HG03342 (cell line): ENCODE measurements around the gene FAM13A.

Experiments used
- ATAC-seq: cut with Tn5 transposase; IDR thresholded peaks from one replicate; pipeline ENCODE4 v1.9.1; 2021; ENCODE audit warnings: mild to moderate bottlenecking, moderate library complexity; ENCODE audit not compliant: unreplicated experiment

Gene FAM13A

GRCh38 chr4:88729146-88729760, 327.7 kb downstream of the FAM13A start:
- no peak for ATAC-seq

- ATAC-seq: no peak
These were observed 328.8 kb downstream of the FAM13A start for GRCh38 chr4:88728146-88728545.

GRCh38 chr4:88725986-88726385, 331.0 kb downstream of the FAM13A start:
- ATAC-seq: no peak

GRCh38 chr4:88725143-88725542, 331.8 kb downstream of the FAM13A start:
- ATAC-seq: no peak

GRCh38 chr4:88724406-88724805, 332.6 kb downstream of the FAM13A start:
- ATAC-seq: no peak

GRCh38 chr4:88722828-88723227, 334.2 kb downstream of the FAM13A start:
- ATAC-seq: no peak

GRCh38 chr4:88722276-88722780, 334.7 kb downstream of the FAM13A start:
- ATAC-seq: no peak

GRCh38 chr4:88720451-88721428, 336.2 kb downstream of the FAM13A start:
- no peak for ATAC-seq

GRCh38 chr4:88719381-88719780, 337.6 kb downstream of the FAM13A start:
- no peak for ATAC-seq

GRCh38 chr4:88718098-88718497, 338.9 kb downstream of the FAM13A start:
- no peak for ATAC-seq

GRCh38 chr4:88713782-88714181, 343.2 kb downstream of the FAM13A start:
- ATAC-seq: no peak

- ATAC-seq: no peak
These were observed 347.0 kb downstream of the FAM13A start for GRCh38 chr4:88709989-88710388.

GRCh38 chr4:88706574-88706973, 350.4 kb downstream of the FAM13A start:
- no peak for ATAC-seq

- ATAC-seq: no peak
These were observed 351.0 kb downstream of the FAM13A start for GRCh38 chr4:88705805-88706492.

- ATAC-seq: no peak
These were observed 351.8 kb downstream of the FAM13A start for GRCh38 chr4:88705223-88705622.

GRCh38 chr4:88702782-88703181, 354.2 kb downstream of the FAM13A start:
- no peak for ATAC-seq

GRCh38 chr4:88698519-88698918, 358.5 kb downstream of the FAM13A start:
- ATAC-seq: no peak

GRCh38 chr4:88697588-88698329, 359.2 kb downstream of the FAM13A start, which contains the start of gene NAP1L5:
NAP1L5 (minus strand) TSS chr4:88697829; CDS start chr4:88697754, 75 bp downstream.
- peak; percentile 98 for ATAC-seq

- ATAC-seq: no peak
These were observed 359.8 kb downstream of the FAM13A start for GRCh38 chr4:88697141-88697540.

- no peak for ATAC-seq
These were observed 360.4 kb downstream of the FAM13A start for GRCh38 chr4:88696630-88697029.
